SH-SY5Y (cell line): Measurements from ENCODE around the gene UBAC2.

ENCODE experiments used
- GATA2 ChIP-seq: IDR thresholded peaks from 2 replicates; pipeline ENCODE4 v1.6.1; 2011; ENCODE audit warnings: mild to moderate bottlenecking, low read depth, low read length
- GATA3 ChIP-seq: IDR thresholded peaks from 2 replicates; pipeline ENCODE4 v1.6.1; 2011; ENCODE audit warnings: low read depth, mild to moderate bottlenecking, low read length, moderate library complexity

Gene UBAC2

DNA sequence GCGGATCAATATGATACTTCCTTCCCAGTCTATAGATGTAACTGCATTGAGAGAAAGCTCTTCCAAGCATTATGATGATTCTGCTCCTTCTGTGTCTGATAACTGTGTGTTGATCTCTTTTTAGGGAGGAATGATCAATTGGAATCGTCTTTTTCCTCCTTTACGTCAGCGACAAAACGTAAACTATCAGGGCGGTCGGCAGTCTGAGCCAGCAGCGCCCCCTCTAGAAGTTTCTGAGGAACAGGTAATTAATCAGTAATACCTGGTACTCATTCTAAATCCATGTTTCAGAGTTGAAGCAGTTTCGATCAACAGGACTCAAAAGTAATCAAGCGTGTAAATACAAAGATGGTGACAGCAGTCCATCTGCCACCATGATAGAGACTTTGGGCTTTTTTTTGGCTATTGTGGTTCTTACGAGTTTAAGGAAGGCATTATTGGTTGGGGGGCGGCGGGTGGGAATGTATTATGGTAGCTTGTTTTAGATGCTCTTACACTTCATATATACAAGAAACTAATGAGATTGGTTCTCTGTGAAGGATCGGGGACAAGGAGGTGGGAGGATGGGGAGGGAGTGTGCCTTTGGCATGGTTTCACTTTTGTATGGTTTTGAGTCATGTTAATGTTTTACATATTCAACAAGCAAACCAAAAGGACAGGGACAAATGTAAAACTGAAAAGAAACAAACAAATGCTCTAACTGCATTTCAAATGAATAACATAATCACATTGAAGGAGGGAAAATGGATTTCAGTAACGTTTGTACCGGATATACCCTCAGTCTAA, 167.2 kb downstream of the UBAC2 start:
- TF ChIP-seq GATA3 (no peak), GATA2 (no peak)

DNA sequence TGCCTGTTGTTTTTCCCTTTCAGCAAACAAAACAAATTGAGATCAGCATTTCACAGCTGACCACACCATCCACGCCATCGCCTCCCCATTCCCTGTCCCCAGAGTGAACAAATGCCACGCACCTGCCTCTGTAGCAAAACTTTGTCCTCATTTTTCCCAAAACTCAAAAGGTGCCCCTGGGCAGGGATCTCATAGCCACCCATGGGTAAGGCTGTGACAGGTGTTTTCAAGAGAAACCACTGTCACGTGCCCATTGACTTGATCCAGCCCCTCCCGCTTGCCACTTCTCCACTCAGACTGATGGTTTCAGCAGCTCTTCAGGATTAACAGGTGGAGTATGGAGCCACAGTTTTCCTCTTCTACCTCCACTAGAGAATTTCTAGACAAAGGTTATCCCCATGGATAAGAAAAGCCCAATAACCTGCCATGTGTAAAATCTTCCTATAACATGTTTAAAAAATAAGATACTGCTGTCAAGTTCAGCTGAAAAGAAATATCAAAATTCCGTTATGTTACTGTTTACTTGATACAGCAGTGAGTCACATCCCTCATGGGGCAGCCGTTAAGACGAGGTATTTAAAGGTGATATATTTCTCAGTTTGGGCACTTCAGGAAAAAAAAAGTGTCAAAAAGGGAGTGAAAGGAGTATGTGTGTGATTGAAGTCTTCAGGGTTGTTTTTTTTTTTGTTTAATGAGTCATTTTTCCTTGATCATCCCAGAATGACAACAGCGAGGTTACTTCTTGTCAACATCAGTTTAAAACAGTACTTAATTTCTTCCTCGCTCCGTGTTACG, 170.0 kb downstream of the UBAC2 start:
- TF ChIP-seq GATA2 (no peak), GATA3 (no peak)

DNA sequence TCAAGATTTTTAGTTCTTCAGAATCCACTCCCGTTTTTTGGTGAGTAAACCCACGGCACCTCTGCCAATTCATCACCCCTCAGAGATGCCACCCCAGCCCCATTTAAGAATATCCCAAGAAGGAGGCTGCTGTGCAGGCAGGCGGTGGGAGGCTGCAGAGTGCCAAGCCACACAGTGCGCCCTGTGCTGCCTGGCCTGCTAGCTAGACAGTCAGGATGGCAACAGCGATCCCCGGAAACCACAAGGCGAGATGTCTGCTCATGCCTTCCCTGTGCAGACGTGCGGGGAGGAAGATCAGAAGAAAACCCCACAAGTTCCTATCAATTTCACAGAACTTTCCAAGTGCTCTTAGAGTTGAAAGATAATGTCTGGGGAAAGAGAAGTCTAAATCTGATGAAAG, 171.3 kb downstream of the UBAC2 start:
- TF ChIP-seq GATA3 (no peak), GATA2 (no peak)

DNA sequence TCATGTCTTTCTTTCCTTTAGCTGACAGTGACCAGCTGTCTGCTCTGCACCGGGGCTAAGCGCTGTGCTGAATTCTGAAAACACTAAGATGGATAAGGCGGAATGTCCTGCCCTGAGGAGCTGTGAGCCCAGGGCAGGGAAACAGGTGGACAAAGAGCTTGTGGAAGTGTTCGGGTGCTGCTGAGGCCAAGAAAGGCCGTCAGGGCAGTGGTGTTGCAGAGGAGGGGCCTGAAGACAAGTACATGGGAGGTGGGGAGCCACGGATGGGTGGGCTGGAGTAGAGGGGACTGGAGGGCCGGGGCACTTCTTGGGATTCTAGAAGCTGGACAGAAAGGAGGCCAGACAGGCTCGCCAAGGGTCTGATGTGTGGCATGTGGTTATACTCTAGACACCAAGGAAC, 172.8 kb downstream of the UBAC2 start:
- TF ChIP-seq GATA2, result no peak
- no peak for TF ChIP-seq GATA3

- TF ChIP-seq GATA2 (no peak), GATA3 (no peak)
Observed at GRCh38 chr13:99374169-99374991, 173.7 kb downstream of the UBAC2 start.

DNA sequence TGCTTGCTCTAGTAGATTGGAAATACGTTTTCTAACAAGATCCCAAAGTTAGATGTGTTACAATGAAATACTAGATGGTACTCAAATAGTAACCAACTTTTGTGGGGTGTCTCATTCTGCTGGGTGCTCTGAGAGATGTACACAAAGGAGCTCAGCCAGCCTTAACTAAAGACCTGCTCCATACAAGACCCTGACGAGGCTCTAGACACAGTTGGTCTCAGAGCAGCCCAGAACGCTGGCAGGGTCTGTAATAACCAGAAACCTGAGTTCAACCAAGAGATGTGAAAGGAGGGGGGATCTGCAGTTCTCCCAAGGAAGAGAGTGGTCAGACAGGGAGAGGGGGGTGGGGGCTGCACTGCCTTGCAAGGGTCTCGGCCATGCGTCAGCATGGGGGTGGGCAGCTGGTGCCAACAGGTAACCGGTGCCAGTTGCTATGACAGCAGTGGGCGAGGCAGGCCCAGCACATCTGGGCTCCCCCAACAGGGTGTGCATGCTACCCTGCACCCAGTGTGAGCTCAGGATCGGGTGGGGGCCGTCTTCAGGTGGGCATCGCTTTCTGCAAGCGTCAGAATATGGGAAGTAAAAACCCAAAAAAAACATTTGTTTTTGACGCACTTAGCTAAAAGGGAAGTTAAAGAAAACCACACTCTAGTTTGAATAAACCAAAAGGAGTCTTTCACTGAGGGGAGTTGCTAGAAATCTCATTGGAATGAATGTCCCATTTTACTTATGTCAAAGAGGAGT, 174.5 kb downstream of the UBAC2 start:
- TF ChIP-seq GATA2, result no peak
- no peak for TF ChIP-seq GATA3

- TF ChIP-seq GATA3 (no peak), GATA2 (no peak)
Observed at GRCh38 chr13:99375738-99376080, 175.1 kb downstream of the UBAC2 start.

DNA sequence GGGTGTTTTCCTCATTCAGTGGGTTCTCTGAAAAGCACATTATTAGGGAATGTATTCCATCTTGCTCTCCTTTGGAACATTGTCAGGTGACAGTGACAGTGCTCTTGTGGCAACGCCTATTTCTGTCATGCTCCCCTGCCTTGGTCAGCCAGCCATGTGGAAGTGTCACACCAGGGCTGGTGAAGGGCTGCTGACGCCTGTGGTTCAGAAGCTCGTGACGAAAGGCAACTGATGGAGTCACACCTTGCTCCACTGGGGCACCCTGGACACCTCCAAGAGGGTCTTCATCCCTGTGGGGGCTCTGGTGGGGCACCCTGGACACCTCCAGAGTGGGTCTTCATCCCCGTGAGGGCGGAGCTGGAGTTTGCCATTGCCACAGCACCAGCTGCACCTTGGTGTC, 175.5 kb downstream of the UBAC2 start:
- TF ChIP-seq GATA3 (no peak), GATA2 (no peak)

- TF ChIP-seq GATA2 (no peak), GATA3 (no peak)
Observed at GRCh38 chr13:99376924-99377323, 176.3 kb downstream of the UBAC2 start.

- no peak for TF ChIP-seq GATA3
Observed at GRCh38 chr13:99377641-99378040, 177.0 kb downstream of the UBAC2 start.

DNA sequence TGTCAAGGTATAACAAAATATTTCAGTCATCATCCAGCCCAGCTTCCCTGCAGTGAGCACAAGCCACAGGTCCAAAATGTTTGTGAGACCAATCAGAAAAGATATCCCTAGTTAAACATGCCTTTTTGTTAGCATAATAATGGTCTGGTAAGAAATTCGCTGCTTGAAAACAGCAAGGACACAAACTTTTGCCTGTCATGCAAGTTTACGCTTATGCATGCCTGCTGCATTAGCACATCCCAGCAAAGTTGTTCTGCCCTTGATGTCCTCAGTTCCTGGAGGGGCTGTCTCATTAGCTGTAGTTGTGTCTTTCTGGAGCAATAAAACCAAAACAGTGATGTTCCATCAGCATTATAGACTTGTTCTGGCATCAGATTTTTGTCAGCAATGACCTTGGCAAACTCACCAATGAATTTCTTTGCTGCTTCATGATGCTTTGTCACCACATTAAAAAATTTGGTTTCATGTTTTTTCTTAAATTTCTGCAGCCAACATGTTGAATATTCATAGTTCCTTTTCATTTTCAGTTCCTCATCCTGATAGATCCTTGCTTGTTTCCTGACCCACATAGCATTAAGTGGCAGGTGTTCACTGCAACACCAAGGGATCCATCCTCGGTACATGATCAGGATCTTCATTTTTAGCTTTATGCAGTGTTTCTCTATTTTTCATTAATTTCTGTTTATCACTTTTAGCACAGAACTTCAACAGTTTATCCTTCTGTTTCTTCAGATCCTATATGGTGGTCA, 178.5 kb downstream of the UBAC2 start:
- TF ChIP-seq GATA3 (no peak), GATA2 (no peak)

DNA sequence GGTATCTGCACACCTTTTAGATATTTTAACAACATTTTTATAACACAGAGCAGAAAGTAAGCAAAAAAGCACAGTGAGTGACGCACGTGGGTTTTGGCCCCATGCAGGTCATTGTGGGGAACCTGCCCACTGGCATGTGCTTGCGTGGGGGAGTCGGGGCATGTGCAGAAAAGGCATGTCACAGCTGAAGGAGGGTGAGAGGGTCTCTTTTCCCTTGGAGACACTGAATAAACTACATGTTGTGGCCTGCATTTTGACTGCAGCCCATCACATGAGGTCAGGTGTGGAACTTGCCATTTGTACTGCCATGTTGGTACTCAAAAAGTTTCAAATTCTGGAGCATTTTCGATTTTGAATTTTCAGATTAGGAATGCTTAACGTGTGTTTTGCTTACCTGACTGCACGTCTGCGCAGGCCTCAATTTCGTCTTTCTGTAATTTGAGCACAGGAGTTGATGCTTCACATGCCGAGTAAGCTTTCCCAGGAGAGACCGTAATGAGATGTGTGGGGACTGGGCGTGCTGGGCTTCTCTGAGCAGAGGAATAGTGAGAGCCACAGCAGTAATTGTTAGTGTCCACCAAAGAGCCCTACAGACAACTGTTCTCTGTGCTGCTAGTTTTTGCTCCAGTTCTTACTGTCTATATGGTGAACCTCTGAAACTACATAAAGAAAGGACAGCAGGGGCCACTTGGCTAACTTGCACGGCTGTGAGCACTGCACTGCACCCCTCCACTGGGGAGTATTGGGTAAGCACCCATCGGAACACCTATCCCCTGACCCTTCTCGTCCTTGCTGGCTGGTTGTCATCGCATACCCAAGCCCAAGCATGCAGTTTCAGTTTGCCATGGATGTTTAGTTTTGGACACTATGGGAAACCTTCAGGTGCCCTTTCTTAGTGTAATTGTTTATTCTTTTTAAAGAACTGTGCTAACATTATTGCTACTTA, 179.5 kb downstream of the UBAC2 start:
- no peak for TF ChIP-seq GATA3
- TF ChIP-seq GATA2, result no peak
